ENCODE results near the gene RMC1.

The RMC1 gene

GRCh38 chr18:23532848-23533247 lies 29.5 kb downstream of the RMC1 start:
- no peak overlapping the region for H3K4me3 ChIP-seq (ENCODE audit: low read depth, low read length)
- no peak for TF ChIP-seq CTCF (IDR thresholded peaks at IDR 0.05; ENCODE audit: insufficient read depth, low read depth, low read length, missing control alignments)
- DNase-seq (ENCODE audit: low read depth), result no peak

GRCh38 chr18:23534276-23534675 lies 31.0 kb downstream of the RMC1 start:
- no peak for DNase-seq (ENCODE audit: low read depth)
- TF ChIP-seq CTCF (IDR thresholded peaks at IDR 0.05; ENCODE audit: insufficient read depth, low read depth, low read length, missing control alignments), result no peak
- H3K4me3 ChIP-seq (ENCODE audit: low read depth, low read length), result no peak overlapping the region

- H3K4me3 ChIP-seq (ENCODE audit: low read depth, low read length), result no peak overlapping the region
- no peak for TF ChIP-seq CTCF (IDR thresholded peaks at IDR 0.05; ENCODE audit: insufficient read depth, low read depth, low read length, missing control alignments)
- DNase-seq (ENCODE audit: low read depth), result no peak
Observed at GRCh38 chr18:23536204-23536603, 32.9 kb downstream of the RMC1 start.

GRCh38 chr18:23537274-23537673 lies 34.0 kb downstream of the RMC1 start:
- H3K4me3 ChIP-seq (ENCODE audit: low read depth, low read length), result no peak overlapping the region
- TF ChIP-seq CTCF (IDR thresholded peaks at IDR 0.05; ENCODE audit: insufficient read depth, low read depth, low read length, missing control alignments), result no peak
- no peak for DNase-seq (ENCODE audit: low read depth)

- TF ChIP-seq CTCF (IDR thresholded peaks at IDR 0.05; ENCODE audit: insufficient read depth, low read depth, low read length, missing control alignments), result no peak
- no peak overlapping the region for H3K4me3 ChIP-seq (ENCODE audit: low read depth, low read length)
- DNase-seq (ENCODE audit: low read depth), result no peak
Observed at GRCh38 chr18:23538001-23538400, 34.7 kb downstream of the RMC1 start.

GRCh38 chr18:23538870-23539269 lies 35.6 kb downstream of the RMC1 start:
- no peak overlapping the region for H3K4me3 ChIP-seq (ENCODE audit: low read depth, low read length)
- no peak for DNase-seq (ENCODE audit: low read depth)

More at GRCh38 chr18:23538870-23539269, 35.6 kb downstream of the RMC1 start:
- TF ChIP-seq CTCF (IDR thresholded peaks at IDR 0.05; ENCODE audit: insufficient read depth, low read depth, low read length, missing control alignments), result no peak

All from GM12865 (cell line).